Liver (tissue), 9 donors: ENCODE results near the gene DNMBP. TPM values are rescaled to one million over a fixed set of nuclear protein-coding genes. Genes with fewer than 3 reads are reported as not detected.

Experiments
- DNase-seq: peaks from one replicate; pipeline ENCODE4 v3.0.0-alpha.2; 2017; ENCODE audit warnings: low spot score
- H3K27ac ChIP-seq, 2 donors: one replicate each; pipeline ENCODE4 v1.7.0; 2013; ENCODE audit warnings: inconsistent platforms in 2 of 2, low read length in 2 of 2, control low read depth in 1 of 2, low read depth in 1 of 2, mild to moderate bottlenecking in 1 of 2
- H3K27me3 ChIP-seq, 4 donors: one replicate each; pipeline versions ENCODE4 v1.6.1 to v1.7.0; 2013; ENCODE audit warnings: low read length in 3 of 4, inconsistent platforms in 1 of 4, mild to moderate bottlenecking in 1 of 4, moderate library complexity in 1 of 4; ENCODE audit not compliant: control insufficient read depth in 4 of 4, insufficient read depth in 4 of 4
- H3K36me3 ChIP-seq, 4 donors: one replicate each; pipeline versions ENCODE4 v1.6.1 to v1.7.0; 2013; ENCODE audit warnings: low read length in 3 of 4, mild to moderate bottlenecking in 3 of 4, low read depth in 1 of 4, moderate library complexity in 1 of 4; ENCODE audit not compliant: control insufficient read depth in 4 of 4, insufficient read depth in 3 of 4
- H3K4me1 ChIP-seq, 4 donors: one replicate each; pipeline versions ENCODE4 v1.6.1 to v1.7.0; 2013; ENCODE audit warnings: low read length in 3 of 4, mild to moderate bottlenecking in 3 of 4, moderate library complexity in 1 of 4; ENCODE audit not compliant: control insufficient read depth in 4 of 4, insufficient read depth in 4 of 4
- H3K4me3 ChIP-seq, 3 donors: one replicate each; pipeline versions ENCODE4 v1.6.1 to v1.7.0; 2013; ENCODE audit warnings: low read length in 3 of 3, control low read depth in 1 of 3, low read depth in 1 of 3, mild to moderate bottlenecking in 1 of 3
- H3K9ac ChIP-seq, 2 donors: one replicate each; pipeline ENCODE4 v1.7.0; 2013; ENCODE audit warnings: low read length in 2 of 2, mild to moderate bottlenecking in 2 of 2, moderate library complexity in 2 of 2, control low read depth in 1 of 2, low read depth in 1 of 2
- H3K9me3 ChIP-seq, 4 donors: one replicate each; pipeline versions ENCODE4 v1.6.1 to v1.7.0; 2013; ENCODE audit warnings: low read length in 3 of 4; ENCODE audit not compliant: control insufficient read depth in 4 of 4
- CTCF ChIP-seq: fragments of 150-350 bp; IDR thresholded peaks from 2 replicates; pipeline ENCODE4 v1.5.1; 2017; ENCODE audit warnings: improper control_type of control experiment, low read depth, low read length; ENCODE audit not compliant: missing input control
- EGR1 ChIP-seq, 2 donors: IDR thresholded peaks; 2 replicates each; pipeline ENCODE4 v1.6.1; 2016 to 2018; ENCODE audit warnings: antibody characterized with exemption in 2 of 2, low read depth in 2 of 2
- FOXA1 ChIP-seq: IDR thresholded peaks from 2 replicates; pipeline ENCODE4 v1.6.1; 2016; ENCODE audit warnings: antibody characterized with exemption
- FOXA2 ChIP-seq: IDR thresholded peaks from 2 replicates; pipeline ENCODE4 v1.6.1; 2016; ENCODE audit warnings: antibody characterized with exemption
- GABPA ChIP-seq, 2 donors: IDR thresholded peaks in 1 of 2; conservative IDR thresholded peaks in 1 of 2; 2 replicates each; pipeline ENCODE4 v1.6.1; 2016; ENCODE audit warnings: antibody characterized with exemption in 2 of 2, mild to moderate bottlenecking in 1 of 2, moderate library complexity in 1 of 2
- HNF4A ChIP-seq, 2 donors: conservative IDR thresholded peaks; 2 replicates each; pipeline ENCODE4 v1.6.1; 2016; ENCODE audit warnings: antibody characterized with exemption in 2 of 2, mild to moderate bottlenecking in 2 of 2
- HNF4G ChIP-seq: IDR thresholded peaks from 2 replicates; pipeline ENCODE4 v1.6.1; 2016; ENCODE audit warnings: antibody characterized with exemption
- JUND ChIP-seq, 2 donors: IDR thresholded peaks; 2 replicates each; pipeline ENCODE4 v1.6.1; 2016; ENCODE audit warnings: antibody characterized with exemption in 2 of 2
- MAX ChIP-seq: IDR thresholded peaks from 2 replicates; pipeline ENCODE4 v1.6.1; 2016; ENCODE audit warnings: antibody characterized with exemption
- NR2F2 ChIP-seq: IDR thresholded peaks from 2 replicates; pipeline ENCODE4 v1.6.1; 2016; ENCODE audit warnings: antibody characterized with exemption
- RAD21 ChIP-seq, 2 donors: IDR thresholded peaks; 2 replicates each; pipeline ENCODE4 v1.6.1; 2016; ENCODE audit warnings: antibody characterized with exemption in 2 of 2, mild to moderate bottlenecking in 2 of 2
- RXRA ChIP-seq, 2 donors: IDR thresholded peaks; 2 replicates each; pipeline ENCODE4 v1.6.1; 2017 to 2018; ENCODE audit warnings: antibody characterized with exemption in 2 of 2, mild to moderate bottlenecking in 1 of 2
- SP1 ChIP-seq: IDR thresholded peaks from 2 replicates; pipeline ENCODE4 v1.6.1; 2018; ENCODE audit warnings: antibody characterized with exemption, mild to moderate bottlenecking
- TAF1 ChIP-seq: conservative IDR thresholded peaks from 2 replicates; pipeline ENCODE4 v1.6.1; 2016; ENCODE audit warnings: antibody characterized with exemption, mild to moderate bottlenecking
- YY1 ChIP-seq: IDR thresholded peaks from 2 replicates; pipeline ENCODE4 v1.6.1; 2016; ENCODE audit warnings: antibody characterized with exemption, mild to moderate bottlenecking
- WGBS: extraction: QIAGEN DNeasy Blood & Tissue Kit; methylation state at CpG from one replicate; pipeline ENCODE4 v1.1.7; 2013; 5-methylcytosine and 5-hydroxymethylcytosine counted together
- polyA plus RNA-seq, 2 donors: library from polyadenylated mRNA; stranded (reverse) in 1 of 2; unstranded in 1 of 2; fragments of 200-250 nt in 1 of 2; fragments of >200 nt in 1 of 2; fragmentation: Nextera tagmentation in 1 of 2; extraction: Ambion mirVana in 1 of 2; gene quantifications; one replicate each; pipeline versions ENCODE4 v1.2.1 to v1.2.3, GENCODE V29; 2013 to 2015
- total RNA-seq, 2 donors: library from RNA; depleted of rRNA; stranded (reverse); fragments of >200 nt; gene quantifications; one replicate each; pipeline ENCODE4 v1.2.3, GENCODE V29; 2014
- TF ChIP-seq, protein P1 (sequence below): IDR thresholded peaks from 2 replicates; pipeline ENCODE4 v1.6.1; 2016; ENCODE audit warnings: antibody characterized with exemption
- TF ChIP-seq, protein P2 (sequence below): IDR thresholded peaks from 2 replicates; pipeline ENCODE4 v1.6.1; 2016; ENCODE audit warnings: antibody characterized with exemption, mild to moderate bottlenecking
- TF ChIP-seq, protein P3 (sequence below): IDR thresholded peaks from 2 replicates; pipeline ENCODE4 v1.6.1; 2016; ENCODE audit warnings: antibody characterized with exemption
- donor health status: healthy.
- donor health status: healthy.
- donor health status: healthy.
- donor health status: healthy.
- donor health status: healthy.

Gene DNMBP
- total and polyA plus RNA-seq, 4 donors = 3.8 to 12.6 (median 5.3) TPM

GRCh38 chr10:100000109-100000644 is 9.6 kb downstream of the DNMBP start:
- no peak for DNase-seq
- Histone ChIP-seq H3K27ac (no peak overlapping the region), H3K36me3 (no peaks in the 10 kb centered on the region), H3K27me3 (no peaks in the 10 kb centered on the region), H3K9me3 (no peaks in the 10 kb centered on the region), H3K4me3 (no peak overlapping the region), H3K4me1 (peaks cover 0 to 12% (median 3%) of the 10 kb centered on the region in 4 donors), H3K9ac (no peak overlapping the region)
- TF ChIP-seq FOXA1 (no peak), EGR1 (IDR thresholded peaks at IDR 0.05; ENCODE audit: low read depth in 2 of 2) (no peak), RXRA (IDR thresholded peaks at IDR 0.05) (no peak), CTCF (no peak), MAX (no peak), HNF4G (no peak), JUND (IDR thresholded peaks at IDR 0.05) (no peak), NR2F2 (no peak), FOXA2 (no peak), SP1 (no peak), TAF1 (no peak), YY1 (no peak), RAD21 (IDR thresholded peaks at IDR 0.05) (no peak), GABPA (IDR thresholded peaks at IDR 0.05 in 1 of 2, conservative IDR thresholded peaks at IDR 0.05 in 1 of 2) (no peak), HNF4A (conservative IDR thresholded peaks at IDR 0.05) (no peak)
- TF ChIP-seq, protein P1, sequence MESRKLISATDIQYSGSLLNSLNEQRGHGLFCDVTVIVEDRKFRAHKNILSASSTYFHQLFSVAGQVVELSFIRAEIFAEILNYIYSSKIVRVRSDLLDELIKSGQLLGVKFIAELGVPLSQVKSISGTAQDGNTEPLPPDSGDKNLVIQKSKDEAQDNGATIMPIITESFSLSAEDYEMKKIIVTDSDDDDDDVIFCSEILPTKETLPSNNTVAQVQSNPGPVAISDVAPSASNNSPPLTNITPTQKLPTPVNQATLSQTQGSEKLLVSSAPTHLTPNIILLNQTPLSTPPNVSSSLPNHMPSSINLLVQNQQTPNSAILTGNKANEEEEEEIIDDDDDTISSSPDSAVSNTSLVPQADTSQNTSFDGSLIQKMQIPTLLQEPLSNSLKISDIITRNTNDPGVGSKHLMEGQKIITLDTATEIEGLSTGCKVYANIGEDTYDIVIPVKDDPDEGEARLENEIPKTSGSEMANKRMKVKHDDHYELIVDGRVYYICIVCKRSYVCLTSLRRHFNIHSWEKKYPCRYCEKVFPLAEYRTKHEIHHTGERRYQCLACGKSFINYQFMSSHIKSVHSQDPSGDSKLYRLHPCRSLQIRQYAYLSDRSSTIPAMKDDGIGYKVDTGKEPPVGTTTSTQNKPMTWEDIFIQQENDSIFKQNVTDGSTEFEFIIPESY = no peak
- TF ChIP-seq, protein P2, sequence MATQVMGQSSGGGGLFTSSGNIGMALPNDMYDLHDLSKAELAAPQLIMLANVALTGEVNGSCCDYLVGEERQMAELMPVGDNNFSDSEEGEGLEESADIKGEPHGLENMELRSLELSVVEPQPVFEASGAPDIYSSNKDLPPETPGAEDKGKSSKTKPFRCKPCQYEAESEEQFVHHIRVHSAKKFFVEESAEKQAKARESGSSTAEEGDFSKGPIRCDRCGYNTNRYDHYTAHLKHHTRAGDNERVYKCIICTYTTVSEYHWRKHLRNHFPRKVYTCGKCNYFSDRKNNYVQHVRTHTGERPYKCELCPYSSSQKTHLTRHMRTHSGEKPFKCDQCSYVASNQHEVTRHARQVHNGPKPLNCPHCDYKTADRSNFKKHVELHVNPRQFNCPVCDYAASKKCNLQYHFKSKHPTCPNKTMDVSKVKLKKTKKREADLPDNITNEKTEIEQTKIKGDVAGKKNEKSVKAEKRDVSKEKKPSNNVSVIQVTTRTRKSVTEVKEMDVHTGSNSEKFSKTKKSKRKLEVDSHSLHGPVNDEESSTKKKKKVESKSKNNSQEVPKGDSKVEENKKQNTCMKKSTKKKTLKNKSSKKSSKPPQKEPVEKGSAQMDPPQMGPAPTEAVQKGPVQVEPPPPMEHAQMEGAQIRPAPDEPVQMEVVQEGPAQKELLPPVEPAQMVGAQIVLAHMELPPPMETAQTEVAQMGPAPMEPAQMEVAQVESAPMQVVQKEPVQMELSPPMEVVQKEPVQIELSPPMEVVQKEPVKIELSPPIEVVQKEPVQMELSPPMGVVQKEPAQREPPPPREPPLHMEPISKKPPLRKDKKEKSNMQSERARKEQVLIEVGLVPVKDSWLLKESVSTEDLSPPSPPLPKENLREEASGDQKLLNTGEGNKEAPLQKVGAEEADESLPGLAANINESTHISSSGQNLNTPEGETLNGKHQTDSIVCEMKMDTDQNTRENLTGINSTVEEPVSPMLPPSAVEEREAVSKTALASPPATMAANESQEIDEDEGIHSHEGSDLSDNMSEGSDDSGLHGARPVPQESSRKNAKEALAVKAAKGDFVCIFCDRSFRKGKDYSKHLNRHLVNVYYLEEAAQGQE = no peak
- TF ChIP-seq, protein P3, sequence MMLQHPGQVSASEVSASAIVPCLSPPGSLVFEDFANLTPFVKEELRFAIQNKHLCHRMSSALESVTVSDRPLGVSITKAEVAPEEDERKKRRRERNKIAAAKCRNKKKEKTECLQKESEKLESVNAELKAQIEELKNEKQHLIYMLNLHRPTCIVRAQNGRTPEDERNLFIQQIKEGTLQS = no peak
- 95% methylated on average over 6 of the region's 6 CpGs for WGBS
